ENCODE measurements around the gene SPINT2.
"Not testable (repeated sequence)": the region's sequence is repeated elsewhere in the genome, so short reads cannot be mapped to it uniquely, and the experiment has no call there.

The SPINT2 gene

DNA sequence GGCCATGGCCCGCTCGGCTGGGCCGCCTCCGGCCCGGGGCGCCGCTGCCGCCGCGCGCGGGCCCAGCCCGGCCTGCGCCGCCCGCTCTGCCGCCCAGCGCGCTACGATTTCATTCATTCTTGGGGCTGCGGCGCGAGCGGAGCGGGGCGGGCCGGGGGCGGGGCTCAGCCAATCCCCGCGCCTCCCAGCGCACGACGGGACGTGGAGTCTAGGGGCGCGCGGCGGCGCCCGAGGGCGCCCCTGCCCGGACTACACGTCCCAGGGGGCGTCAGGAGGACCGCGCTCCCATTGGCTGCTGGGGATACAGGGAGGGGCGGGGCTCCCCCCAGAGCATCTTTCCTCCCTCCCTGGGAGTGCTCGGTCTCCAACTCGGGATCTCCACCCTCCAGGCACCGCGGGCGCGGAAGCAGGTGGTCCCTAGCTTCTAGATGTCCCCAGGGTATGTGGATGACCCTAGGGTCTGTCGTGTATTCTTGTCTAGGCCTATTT is 34.7 kb upstream of the SPINT2 start:
- TF ChIP-seq, protein P1, sequence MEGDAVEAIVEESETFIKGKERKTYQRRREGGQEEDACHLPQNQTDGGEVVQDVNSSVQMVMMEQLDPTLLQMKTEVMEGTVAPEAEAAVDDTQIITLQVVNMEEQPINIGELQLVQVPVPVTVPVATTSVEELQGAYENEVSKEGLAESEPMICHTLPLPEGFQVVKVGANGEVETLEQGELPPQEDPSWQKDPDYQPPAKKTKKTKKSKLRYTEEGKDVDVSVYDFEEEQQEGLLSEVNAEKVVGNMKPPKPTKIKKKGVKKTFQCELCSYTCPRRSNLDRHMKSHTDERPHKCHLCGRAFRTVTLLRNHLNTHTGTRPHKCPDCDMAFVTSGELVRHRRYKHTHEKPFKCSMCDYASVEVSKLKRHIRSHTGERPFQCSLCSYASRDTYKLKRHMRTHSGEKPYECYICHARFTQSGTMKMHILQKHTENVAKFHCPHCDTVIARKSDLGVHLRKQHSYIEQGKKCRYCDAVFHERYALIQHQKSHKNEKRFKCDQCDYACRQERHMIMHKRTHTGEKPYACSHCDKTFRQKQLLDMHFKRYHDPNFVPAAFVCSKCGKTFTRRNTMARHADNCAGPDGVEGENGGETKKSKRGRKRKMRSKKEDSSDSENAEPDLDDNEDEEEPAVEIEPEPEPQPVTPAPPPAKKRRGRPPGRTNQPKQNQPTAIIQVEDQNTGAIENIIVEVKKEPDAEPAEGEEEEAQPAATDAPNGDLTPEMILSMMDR (conservative IDR thresholded peaks at IDR 0.05; ENCODE audit: low read depth, low read length), result no peak
- H3K4me3 ChIP-seq (ENCODE audit: low read length), result peak overlapping the region; percentile 45
- peak; percentile 63 for DNase-seq (ENCODE audit: low read depth)

DNA sequence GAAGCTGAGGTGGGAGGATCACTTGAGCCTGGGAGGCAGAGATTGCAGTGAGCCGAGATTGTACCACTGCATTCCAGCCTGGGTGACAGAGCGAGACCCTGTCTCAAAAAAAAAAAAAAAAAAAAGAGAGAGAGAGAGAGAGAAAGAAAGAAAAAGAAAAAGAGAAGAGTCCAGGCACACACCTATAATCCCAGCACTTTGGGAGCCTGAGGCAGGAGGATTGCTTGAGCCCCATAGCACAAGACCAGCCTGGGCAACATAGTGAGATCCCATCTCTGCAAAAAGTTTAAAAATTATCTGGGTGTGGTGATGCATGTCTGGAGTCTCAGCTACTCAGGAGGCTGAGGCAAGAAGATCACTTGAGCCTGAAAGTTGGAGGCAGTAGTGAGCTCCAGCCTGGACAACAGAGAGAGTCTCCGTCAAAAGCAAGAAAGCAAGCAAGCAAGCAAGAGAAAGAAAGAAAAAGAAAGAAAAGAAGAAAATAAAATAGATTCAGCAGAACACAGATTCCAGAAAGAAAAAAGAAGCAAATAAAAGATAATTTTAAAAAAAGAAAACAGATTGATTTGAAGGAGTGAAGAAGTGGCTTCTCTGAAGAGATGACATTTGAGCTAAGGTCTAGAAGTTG is 33.8 kb upstream of the SPINT2 start:
- H3K4me3 ChIP-seq (ENCODE audit: low read length); DNase-seq (ENCODE audit: low read depth): not testable (repeated sequence)

DNA sequence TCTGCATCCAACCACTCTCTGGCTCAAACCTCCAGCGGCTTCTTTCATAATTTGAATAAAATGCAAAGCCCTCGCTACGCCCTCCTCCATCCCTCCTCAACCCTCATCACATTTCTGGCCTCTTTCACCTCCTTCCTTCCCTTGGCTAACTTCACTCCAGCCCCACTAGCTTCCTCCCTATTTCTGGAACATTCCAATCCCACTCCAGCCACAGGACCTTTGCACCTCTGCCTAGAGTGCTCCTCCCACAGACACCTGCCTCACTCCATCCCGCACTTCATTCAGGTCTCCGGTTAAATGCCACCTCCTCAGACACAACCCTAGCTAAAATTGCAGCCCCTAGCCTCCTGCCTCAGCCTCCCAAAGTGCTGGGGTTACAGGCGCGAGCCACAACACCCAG is 32.5 kb upstream of the SPINT2 start:
- TF ChIP-seq, protein P1 (conservative IDR thresholded peaks at IDR 0.05; ENCODE audit: low read depth, low read length), result no peak
- no peak for DNase-seq (ENCODE audit: low read depth)
- H3K4me3 ChIP-seq (ENCODE audit: low read length), result no peak overlapping the region

DNA sequence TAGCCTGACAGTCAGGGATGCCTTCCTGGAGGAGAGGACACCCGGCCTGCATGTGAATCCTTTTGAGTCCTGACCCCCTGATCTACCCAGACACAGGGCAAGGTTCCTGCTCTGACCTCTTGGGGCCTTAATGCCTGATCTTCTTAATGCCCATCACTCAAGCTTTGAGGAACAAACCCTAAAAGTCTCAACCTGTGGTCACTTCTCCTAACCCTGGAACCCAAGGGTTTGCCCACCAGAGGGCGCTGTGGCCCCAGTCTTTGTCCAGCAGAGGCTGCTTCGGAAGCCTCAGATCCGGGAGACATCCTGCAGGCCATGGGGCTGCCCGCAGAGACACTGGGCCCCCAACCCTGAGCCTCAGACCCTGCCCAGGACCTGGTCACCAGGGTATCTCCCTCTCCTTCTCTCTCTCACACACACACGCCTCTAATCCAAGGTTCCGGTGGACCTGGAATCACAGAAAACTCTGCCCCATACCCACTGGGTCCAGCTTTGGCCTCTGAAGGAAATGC is 30.6 kb upstream of the SPINT2 start:
- no peak overlapping the region for H3K4me3 ChIP-seq (ENCODE audit: low read length)
- no peak for DNase-seq (ENCODE audit: low read depth)
- TF ChIP-seq, protein P1 (conservative IDR thresholded peaks at IDR 0.05; ENCODE audit: low read depth, low read length), result peak; percentile 87

DNA sequence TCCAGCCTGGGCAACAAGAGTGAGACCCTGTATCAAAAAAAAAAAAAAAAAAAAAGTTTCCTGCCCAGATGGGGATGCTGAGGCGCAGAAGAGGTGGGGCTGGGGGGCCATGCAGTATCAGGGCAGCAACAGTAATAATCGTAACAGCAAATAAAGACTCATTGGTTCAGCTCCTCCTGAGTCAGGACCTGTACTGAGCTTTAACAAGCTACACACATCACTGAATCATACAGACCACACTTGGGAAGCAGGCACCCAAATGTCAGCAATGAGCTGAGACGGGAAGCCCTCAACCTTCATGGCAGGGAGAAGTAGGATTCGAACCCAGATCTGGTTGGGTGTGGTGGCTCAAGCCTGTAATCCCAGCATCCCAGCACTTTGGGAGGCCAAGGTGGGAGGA is 29.8 kb upstream of the SPINT2 start:
- TF ChIP-seq, protein P1 (conservative IDR thresholded peaks at IDR 0.05; ENCODE audit: low read depth, low read length), result no peak
- no peak for DNase-seq (ENCODE audit: low read depth)
- H3K4me3 ChIP-seq (ENCODE audit: low read length), result no peak overlapping the region

DNA sequence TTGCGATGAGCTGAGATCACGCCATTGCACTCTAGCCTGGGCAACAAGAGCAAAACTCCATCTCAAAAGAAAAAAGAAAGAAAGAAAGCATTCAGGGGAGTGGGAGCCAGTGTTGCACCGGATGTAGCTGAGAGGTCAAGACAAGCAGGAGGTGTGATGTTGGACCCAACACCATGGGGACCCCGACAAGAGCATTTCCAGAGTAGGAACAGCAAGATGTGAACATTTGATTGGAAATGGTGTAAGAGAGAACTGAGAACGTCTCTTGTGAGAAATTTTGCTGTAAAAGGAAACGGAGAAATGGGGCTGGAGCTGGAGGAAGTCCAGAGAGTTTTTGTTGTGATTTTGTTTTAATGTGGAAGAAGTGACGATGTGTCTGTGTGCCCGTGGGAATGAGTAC is 24.6 kb upstream of the SPINT2 start:
- no peak overlapping the region for H3K4me3 ChIP-seq (ENCODE audit: low read length)
- TF ChIP-seq, protein P1 (conservative IDR thresholded peaks at IDR 0.05; ENCODE audit: low read depth, low read length), result no peak
- DNase-seq (ENCODE audit: low read depth), result no peak

DNA sequence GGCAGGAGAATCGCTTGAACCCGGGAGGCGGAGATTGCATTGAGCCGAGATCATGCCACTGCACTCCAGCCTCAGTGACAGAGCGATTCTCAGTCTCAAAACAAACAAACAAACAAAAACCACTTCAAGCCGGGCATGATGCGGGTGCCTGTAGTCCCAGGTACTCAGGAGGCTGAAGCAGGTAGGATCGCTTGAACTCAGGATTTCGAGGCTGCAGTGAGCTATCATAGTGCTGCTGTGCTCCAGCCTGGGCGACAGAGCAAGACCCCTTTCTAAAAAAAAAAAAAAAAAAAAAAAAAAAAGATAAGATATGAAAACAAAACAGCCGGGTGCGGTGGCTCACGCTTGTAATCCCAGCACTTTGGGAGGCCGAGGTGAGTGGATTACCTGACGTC is 21.1 kb upstream of the SPINT2 start:
- TF ChIP-seq, protein P1 (conservative IDR thresholded peaks at IDR 0.05; ENCODE audit: low read depth, low read length), result no peak
- no peak overlapping the region for H3K4me3 ChIP-seq (ENCODE audit: low read length)
- DNase-seq (ENCODE audit: low read depth), result no peak
